ENCODE data around the gene SIRPB1.

The SIRPB1 gene

DNA sequence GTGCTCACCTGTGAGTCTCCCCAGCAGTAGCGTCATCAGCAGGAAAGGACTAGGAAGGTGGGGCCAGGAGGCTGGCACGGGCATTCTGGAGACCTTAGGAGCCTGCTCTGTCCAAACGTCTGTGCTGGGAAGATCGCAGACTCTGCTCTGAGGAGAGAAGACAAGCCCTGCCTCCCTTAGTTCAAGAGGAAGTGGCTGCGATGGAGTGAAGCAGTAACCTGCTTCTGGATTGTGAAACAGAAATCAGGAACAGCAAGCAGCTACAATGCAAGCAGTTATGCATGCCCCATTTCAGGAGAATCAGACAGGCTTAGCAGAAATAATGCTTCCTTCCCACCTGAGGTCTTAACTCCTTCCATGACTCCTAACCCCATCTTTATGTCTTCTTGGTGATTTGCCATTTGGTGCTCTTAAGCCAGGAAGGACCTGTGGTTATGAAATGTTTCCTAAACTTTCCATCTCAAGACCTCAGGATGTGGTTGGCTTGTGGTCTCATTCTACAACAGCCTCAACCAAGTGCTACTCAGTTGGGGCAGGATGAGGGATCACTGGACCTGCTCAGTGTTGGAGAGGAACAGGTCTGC, at the start of gene SIRPB1:
SIRPB1 (minus strand) TSS at position 149 of the 584 bp plus-strand sequence; CDS start at position 84, 65 bp downstream.
- DNase-seq (ENCODE audit: low read depth, low spot score): no peak
- H3K4me3 ChIP-seq (ENCODE audit: low read depth, low read length): no peak within 1 kb of the TSS
- TF ChIP-seq, protein P1, sequence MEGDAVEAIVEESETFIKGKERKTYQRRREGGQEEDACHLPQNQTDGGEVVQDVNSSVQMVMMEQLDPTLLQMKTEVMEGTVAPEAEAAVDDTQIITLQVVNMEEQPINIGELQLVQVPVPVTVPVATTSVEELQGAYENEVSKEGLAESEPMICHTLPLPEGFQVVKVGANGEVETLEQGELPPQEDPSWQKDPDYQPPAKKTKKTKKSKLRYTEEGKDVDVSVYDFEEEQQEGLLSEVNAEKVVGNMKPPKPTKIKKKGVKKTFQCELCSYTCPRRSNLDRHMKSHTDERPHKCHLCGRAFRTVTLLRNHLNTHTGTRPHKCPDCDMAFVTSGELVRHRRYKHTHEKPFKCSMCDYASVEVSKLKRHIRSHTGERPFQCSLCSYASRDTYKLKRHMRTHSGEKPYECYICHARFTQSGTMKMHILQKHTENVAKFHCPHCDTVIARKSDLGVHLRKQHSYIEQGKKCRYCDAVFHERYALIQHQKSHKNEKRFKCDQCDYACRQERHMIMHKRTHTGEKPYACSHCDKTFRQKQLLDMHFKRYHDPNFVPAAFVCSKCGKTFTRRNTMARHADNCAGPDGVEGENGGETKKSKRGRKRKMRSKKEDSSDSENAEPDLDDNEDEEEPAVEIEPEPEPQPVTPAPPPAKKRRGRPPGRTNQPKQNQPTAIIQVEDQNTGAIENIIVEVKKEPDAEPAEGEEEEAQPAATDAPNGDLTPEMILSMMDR (IDR thresholded peaks at IDR 0.05; ENCODE audit: low read depth, low read length): no peak
- in situ Hi-C loops (cut with HindIII; ENCODE audit: low sequenced_read_pairs): no loop called here

DNA sequence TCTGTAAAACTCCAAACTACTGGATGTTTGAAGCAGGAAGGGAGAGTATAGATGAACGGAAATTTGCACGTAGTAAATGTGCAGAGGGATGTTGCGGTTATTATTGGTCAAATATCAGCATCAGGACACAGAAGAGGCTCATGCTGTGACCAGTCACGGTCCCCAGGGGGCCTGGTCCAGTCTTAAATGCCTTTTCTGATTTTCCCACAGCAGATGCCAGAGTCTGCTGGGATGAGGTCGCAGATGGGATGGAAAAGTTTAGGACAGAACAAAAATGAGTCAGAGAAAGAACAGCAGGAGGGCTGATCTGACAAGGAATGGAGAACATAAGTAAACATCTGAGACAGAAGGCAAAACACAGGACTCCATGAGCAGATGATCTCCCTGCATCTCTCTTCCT, 49.5 kb upstream of the SIRPB1 start:
- peak; percentile 89 for DNase-seq (ENCODE audit: low read depth, low spot score)
- TF ChIP-seq, protein P1 (IDR thresholded peaks at IDR 0.05; ENCODE audit: low read depth, low read length): no peak
- H3K4me3 ChIP-seq (ENCODE audit: low read depth, low read length): no peak overlapping the region
- in situ Hi-C loops (cut with HindIII; ENCODE audit: low sequenced_read_pairs): no loop called here

DNA sequence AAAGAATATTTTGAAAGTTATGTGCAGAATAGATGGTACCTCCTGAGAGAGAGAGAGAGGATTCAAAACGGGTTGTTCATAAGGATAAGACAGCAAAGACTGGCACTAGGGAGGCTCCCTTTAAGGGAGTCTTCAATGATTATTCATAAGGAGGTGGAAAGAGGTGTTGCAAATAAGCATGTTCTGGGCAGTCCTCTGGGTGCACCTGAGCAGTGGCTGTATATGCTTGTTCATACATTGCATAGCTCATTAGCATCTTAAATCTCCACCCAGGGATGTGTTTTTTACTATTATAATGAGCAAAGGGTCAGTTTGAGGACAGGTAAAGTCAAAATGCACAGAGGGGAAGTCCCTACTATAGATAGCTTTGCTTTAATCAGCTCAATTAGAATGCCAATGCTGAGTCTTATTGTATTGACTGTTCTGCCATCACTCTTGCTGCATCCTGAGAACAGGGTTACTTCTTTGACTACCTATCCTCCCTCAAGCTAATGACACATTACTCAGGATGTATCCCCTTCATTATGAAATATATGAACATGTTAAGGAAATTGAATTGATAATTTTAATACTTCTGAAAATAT, 47.8 kb upstream of the SIRPB1 start:
- DNase-seq (ENCODE audit: low read depth, low spot score): no peak
- TF ChIP-seq, protein P1 (IDR thresholded peaks at IDR 0.05; ENCODE audit: low read depth, low read length): no peak
- in situ Hi-C loops (cut with HindIII; ENCODE audit: low sequenced_read_pairs): no loop called here
- H3K4me3 ChIP-seq (ENCODE audit: low read depth, low read length): no peak overlapping the region

DNA sequence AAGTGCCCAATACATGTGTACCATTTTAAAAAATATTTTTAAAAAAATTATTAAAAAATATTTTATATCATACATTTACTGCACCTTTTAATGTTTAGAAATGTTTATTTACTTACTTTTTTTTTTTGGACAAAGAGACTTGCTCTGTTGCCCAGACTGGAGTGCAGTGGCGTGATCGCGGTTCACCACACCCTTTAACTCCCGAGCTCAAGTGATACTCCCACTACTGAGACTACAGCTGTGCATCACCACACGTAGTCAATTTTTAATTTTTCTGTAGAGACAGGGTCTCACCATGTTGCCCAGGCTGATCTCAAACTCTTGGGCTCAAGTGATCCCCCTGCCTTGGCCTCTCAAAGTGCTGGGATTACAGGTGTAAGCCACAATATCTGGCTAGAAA, 47.0 kb upstream of the SIRPB1 start:
- in situ Hi-C loops (cut with HindIII; ENCODE audit: low sequenced_read_pairs): no loop called here
- no peak for DNase-seq (ENCODE audit: low read depth, low spot score)
- TF ChIP-seq, protein P1 (IDR thresholded peaks at IDR 0.05; ENCODE audit: low read depth, low read length): no peak

DNA sequence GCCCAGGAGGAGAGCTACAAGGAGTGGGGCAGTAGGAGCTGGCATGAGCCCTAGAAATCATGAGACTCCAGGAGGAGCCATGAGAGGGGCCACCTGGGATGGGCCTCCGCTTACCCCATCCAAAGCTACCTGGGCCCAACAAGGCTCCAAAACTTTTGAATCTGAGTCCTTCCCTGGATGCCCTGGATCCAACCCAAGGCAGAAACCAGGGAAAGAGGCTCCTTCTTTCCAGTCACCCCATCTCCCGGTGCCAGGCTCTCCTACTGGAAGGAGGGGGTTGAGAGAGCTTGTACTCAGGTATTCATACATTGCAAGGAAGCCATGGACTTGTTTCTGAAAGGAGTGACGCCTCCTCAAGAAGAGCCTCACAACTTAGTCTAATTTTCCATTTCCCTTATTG, 45.5 kb upstream of the SIRPB1 start:
- in situ Hi-C loops (cut with HindIII; ENCODE audit: low sequenced_read_pairs): no loop called here
- DNase-seq (ENCODE audit: low read depth, low spot score): no peak
- H3K4me3 ChIP-seq (ENCODE audit: low read depth, low read length): no peak overlapping the region
- TF ChIP-seq, protein P1 (IDR thresholded peaks at IDR 0.05; ENCODE audit: low read depth, low read length): no peak

More for the DNA sequence above, 47.0 kb upstream of the SIRPB1 start:
- no peak overlapping the region for H3K4me3 ChIP-seq (ENCODE audit: low read depth, low read length)

DNA sequence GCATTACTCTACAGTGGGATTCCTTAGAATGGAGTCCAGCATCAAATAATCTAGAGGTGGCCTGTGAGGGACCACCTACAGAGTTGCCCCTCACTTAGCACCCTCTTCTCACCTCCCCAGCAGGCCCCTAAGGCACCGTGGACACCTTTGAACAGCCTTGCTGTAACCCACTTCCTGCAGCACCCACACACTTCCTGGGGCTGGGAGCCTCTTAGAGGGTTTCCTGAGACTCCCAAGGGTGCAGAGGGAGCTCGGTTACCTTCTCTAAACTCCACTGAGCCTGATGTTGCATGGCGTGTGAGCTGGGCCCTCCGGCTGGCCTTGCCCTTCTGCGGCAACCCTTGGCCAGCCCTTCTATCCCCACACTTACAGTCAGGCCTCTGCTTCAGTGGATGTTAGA, 45.1 kb upstream of the SIRPB1 start:
- H3K4me3 ChIP-seq (ENCODE audit: low read depth, low read length): no peak overlapping the region
- TF ChIP-seq, protein P1 (IDR thresholded peaks at IDR 0.05; ENCODE audit: low read depth, low read length): no peak
- in situ Hi-C loops (cut with HindIII; ENCODE audit: low sequenced_read_pairs): no loop called here
- no peak for DNase-seq (ENCODE audit: low read depth, low spot score)
